ENCODE measurements around the gene CIRBP.
"Not testable (repeated sequence)": the region's sequence is repeated elsewhere in the genome, so short reads cannot be mapped to it uniquely, and the experiment has no call there.

Gene CIRBP

GRCh38 chr19:1245494-1246264, 23.5 kb upstream of the CIRBP start:
- no peak for DNase-seq

GRCh38 chr19:1246265-1247087, 22.7 kb upstream of the CIRBP start:
- DNase-seq: not testable (repeated sequence)

DNA sequence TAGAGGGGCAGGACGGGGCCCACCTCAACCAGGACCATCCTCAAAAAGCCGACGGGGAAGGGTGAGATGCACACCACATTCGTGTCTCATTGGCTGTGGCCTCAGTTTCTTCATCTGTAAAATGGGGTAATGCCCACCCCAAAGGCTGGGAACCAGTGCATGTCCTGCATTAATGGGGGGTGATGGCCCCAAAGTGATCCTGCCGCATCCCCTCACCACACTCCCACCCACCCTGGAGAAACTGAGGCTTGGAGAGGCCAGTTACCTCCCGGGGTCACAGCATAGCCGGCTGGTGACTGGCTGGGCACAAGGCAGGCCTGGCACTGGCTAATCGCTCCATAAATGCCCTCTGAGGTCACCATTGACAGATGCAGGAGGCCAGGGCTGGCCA, 21.4 kb upstream of the CIRBP start:
- DNase-seq: no peak

DNA sequence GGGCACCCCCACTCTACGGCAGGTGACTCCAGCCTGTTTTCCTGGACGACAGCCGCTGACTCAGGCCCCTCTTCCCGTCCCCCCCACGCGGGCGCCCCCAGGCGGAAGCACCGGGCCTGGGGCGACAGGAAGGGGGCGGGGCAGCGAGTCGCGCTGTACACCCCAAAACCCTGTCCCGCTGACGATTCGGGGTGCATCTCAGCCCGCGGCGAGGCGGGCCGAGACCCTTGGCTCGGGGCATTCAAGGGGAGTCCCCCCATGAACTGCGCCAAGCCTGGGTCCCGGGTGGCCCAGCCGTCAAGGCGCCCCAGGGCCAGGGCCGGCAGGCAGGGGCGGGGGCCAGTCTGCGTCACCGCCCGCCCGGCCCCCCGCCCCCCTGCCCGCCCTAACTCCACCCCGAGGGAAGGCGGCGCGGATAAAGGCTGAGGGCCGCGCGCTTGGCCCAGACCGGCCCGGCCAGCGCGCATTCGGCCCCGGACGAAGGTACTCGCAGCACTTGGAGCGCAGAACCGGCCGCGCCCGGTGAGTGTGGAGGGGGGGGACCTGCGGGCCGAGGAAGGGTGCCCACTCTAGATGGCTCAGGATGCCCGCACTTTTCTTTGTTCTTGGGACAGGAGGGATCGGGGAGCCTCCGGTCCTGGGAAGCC, 20.9 kb upstream of the CIRBP start, which contains the start of gene MIDN:
TSS of gene MIDN (plus strand) at position 445 of the 647 bp plus-strand sequence. CDS start 1,714 bp downstream, outside the sequence.
- peak; percentile 80 for DNase-seq

DNA sequence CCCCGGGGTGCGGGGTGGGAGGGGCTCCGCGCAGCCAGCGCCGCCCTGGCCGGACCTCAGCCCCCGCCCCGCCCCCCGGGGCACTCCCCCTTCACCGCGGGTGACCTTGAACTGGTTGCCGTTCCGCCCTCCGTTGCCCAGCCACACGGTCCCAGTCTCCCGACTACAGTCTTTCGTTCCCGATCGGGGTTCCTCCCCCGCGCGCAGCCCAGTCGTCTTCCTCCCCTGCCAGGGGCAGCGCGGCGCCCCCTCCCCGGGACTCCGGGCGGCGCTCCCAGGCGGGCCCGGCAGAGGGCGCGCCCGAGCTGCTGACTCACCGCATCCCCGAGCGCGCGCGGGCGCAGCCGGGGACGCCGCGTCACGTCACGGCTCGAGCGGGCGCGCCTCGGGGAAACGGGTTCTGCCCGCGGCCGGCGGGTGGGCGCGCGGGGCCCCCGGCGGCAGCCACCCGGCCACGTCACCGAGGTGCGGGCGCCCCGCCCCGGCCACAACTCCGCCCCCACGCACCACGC, 20.3 kb upstream of the CIRBP start:
- DNase-seq: peak; percentile 81

DNA sequence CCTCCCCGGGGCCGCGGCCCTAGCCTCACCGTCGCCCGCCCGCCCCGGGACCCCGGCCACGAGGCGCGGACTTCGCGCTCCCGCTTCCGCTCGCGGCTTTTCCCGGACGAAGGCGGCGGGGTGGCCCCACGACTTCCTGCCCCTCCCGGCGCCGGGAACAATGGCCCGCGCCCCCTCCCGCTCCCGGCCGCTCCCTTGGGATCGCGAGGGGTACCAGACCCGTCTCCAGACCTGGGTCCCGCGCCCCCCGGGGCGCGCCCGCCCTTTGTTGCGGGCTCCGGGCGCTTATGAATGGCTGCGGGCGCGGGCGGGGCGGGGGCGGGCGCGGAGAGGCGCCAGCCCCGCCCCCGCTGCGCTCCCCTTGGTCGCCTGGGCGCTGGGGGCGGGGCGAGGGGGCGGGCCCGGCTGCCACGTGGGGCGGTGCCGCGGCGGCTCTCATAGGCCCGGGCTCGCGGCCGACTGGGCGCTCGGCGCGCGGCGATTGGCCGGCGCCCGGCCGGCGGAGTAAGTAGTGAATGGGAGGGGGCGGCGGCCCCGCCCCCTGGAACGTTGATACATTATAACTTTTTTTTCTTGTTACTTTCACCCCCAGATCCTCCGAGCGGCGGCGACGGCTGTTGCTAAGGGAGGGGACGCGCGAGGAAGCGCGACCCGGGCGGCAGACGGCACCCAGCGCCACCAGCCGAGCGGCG, 19.7 kb upstream of the CIRBP start:
- DNase-seq: peak; percentile 96

DNA sequence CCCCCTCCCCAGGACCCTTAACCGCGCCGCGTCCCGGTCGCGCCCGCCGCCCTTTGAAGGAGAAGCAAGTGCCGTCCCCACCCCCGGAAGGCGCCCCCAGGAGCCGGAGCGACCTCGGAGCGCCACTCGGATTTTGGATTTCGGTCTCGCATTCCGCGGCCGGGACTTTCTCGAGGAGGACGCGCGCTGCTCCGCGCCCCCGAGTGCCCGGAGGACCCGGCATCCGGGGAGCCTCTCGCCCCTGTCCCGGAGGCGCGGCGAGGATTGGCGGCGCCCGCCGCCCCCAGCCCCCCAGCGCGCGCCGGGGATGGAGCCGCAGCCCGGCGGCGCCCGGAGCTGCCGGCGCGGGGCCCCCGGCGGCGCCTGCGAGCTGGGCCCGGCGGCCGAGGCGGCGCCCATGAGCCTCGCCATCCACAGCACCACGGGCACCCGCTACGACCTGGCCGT, 19.1 kb upstream of the CIRBP start:
- DNase-seq: no peak

GRCh38 chr19:1250437-1251260, 18.5 kb upstream of the CIRBP start:
- peak; percentile 46 for DNase-seq

- DNase-seq: peak; percentile 75
Measured at GRCh38 chr19:1251330-1252220, 17.6 kb upstream of the CIRBP start.

DNA sequence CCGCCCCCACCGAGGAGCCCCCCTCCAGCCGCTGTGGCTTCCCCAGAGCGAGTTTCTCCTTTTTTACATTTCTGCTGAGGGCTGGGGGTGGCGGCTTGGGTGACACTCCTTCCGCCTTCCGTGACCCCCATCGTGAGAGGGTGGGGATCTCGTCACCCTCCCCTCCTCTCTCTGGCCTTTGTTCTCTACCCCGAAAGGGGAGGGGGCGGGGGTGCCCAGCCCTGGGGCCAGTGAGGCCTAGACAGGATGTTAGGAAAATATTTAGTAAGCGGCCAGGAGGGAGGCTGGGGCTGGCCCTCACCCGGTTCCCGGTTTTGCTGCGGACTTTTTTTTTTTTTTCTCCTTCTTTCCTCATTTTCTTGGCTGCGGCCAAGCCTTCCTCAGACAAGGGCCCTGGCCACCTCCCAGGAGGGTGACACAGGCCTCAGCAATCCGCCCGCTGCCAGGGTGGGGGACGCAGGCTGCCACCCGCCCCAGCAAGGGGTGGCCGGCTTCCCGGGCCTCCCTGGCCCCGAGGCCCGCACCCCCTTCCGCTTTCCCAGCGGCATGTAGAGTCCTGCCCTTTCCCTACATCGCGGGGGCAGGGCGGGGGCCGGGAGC, 16.8 kb upstream of the CIRBP start:
- DNase-seq: peak; percentile 77

DNA sequence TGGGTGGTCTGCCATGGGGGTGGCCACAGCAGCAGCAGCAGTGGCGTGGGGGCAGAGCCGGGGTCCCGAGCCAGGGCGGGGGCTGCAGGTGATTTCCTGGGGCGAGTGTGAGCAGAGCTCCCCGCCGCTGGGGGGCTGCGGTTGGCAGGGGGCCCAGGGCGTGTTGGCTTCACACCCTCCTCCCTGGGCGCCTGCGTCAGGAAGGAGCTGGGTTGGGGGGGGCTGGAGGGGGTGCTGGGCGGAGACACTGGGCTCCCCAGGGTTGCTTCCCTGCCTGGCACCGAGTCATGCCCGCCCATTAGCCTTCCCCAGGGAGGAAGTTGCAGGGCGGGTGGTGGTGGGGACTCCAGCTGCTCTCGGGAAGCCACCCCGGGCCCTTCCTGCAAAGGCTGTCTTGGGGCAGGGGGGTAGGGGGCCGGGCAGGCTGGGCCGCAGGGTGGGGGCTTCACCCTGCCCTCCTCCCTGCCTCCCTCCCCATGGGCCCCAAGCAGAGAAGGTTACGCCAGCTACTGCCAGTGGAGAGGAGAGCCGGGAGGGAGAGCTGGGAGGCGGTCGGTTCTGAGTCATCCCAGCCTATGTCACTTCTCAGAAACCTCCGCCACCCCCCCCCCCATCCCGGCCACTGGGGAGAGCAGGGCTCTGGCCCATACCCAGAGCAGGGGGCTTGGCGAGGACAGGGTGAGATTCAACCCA, 16.2 kb upstream of the CIRBP start:
- peak; percentile 89 for DNase-seq

- DNase-seq: no peak
Measured at GRCh38 chr19:1253514-1254080, 15.5 kb upstream of the CIRBP start.

GRCh38 chr19:1254081-1254527, 15.0 kb upstream of the CIRBP start:
- no peak for DNase-seq

DNA sequence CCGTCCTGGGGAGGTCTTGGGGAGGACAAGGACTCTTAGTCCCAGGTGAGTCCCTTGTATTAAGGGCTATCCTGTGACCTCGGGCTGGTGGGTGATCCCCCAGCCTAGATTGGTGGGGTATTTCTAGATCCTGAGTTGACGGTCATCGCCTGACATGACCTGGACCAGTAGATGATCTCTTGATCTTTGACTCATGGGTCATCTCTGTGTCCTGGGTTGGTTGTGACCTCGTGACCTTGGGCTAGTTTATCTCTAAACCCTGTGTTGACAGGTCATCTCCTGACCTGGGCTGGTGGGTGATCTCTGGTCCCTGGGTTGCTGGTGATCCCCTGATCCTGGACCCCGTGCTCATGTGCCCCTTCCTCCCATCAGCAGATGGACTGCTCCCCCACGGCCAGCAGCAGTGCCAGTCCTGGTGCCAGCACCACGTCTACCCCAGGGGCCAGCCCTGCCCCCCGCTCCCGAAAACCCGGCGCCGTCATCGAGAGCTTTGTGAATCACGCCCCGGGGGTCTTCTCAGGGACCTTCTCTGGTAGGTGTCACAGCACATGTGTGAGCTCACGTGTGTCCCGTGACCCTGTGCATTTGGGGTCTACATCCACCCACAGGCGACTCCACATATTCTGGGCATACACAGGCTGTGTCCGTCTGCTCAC, 14.5 kb upstream of the CIRBP start:
- DNase-seq: no peak

GRCh38 chr19:1255186-1256161, 13.7 kb upstream of the CIRBP start:
- DNase-seq: no peak

DNA sequence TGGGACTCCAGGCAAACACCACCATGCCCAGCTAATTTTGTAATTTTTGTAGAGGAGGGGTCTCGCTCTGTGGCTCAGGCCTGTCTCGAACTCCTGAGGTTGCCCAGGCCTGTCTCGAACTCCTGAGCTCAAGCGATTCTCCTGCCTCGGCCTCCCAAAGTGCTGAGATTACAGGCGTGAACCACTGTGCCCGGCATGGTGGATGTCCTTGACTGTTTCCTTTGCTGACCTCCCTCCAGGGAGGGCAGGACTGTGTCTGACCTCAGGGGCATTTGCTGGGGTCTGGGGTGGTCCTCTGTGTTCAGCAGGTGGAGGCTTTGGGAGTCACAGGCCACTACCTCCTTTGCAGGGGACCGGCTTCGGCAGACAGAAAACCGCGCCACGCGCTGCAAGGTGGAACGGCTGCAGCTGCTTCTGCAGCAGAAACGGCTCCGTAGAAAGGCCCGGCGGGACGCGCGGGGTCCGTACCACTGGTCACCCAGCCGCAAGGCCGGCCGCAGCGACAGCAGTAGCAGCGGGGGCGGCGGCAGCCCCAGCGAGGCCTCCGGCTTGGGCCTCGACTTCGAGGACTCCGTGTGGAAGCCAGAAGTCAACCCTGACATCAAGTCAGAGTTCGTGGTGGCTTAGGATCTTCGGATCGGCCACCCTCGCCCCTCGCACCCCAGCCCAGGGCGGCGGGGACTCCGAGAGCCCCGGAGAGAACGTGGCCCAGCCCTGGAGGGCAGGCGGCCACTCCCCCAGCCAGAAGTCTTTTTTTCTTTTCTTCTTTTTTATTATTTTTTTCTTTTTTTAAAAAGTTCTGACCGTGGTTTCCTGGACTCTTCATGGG, 12.3 kb upstream of the CIRBP start:
- DNase-seq: no peak
